HL-60 (cell line): ENCODE data around the gene ADAMTS2.

Experiments
- DNase-seq, 2 experiments: peaks; one replicate each; pipeline ENCODE4 v3.0.0-alpha.2; 2010 to 2020; ENCODE audit warnings: low read depth in 1 of 2, low spot score in 1 of 2
- H3K27ac ChIP-seq: fragments of 250-450 bp; sonication (Bioruptor Pico); replicated peaks from 2 replicates; pipeline ENCODE4 v1.5.1; 2020; ENCODE audit warnings: mild to moderate bottlenecking, moderate library complexity
- H3K27me3 ChIP-seq: fragments of 250-450 bp; sonication (Bioruptor Pico); 2 replicates; pipeline ENCODE4 v1.5.1; 2021; ENCODE audit warnings: mild to moderate bottlenecking, moderate library complexity; ENCODE audit not compliant: insufficient read depth, poor library complexity, severe bottlenecking
- H3K4me3 ChIP-seq: replicated peaks from 2 replicates; pipeline ENCODE4 v1.5.1; 2011; ENCODE audit warnings: mild to moderate bottlenecking, control low read depth, low read length; ENCODE audit not compliant: insufficient read depth
- GABPA ChIP-seq: IDR thresholded peaks from 2 replicates; pipeline ENCODE4 v1.6.1; 2012; ENCODE audit warnings: low read depth
- POLR2AphosphoS5 ChIP-seq: IDR thresholded peaks from 2 replicates; pipeline ENCODE4 v1.6.1; 2012; ENCODE audit warnings: low read depth
- SPI1 ChIP-seq: IDR thresholded peaks from 2 replicates; pipeline ENCODE4 v1.6.1; 2012; ENCODE audit warnings: low read depth, mild to moderate bottlenecking, borderline replicate concordance
- TF ChIP-seq, protein P1 (sequence below): IDR thresholded peaks from 2 replicates; pipeline ENCODE4 v1.6.1; 2012; ENCODE audit warnings: low read depth; ENCODE audit not compliant: insufficient replicate concordance
- TF ChIP-seq, protein P2 (sequence below): IDR thresholded peaks from one replicate; pipeline ENCODE4 v1.5.1; 2011; ENCODE audit warnings: low read length, control low read depth, inconsistent platforms; ENCODE audit not compliant: insufficient read depth

The ADAMTS2 gene

DNA sequence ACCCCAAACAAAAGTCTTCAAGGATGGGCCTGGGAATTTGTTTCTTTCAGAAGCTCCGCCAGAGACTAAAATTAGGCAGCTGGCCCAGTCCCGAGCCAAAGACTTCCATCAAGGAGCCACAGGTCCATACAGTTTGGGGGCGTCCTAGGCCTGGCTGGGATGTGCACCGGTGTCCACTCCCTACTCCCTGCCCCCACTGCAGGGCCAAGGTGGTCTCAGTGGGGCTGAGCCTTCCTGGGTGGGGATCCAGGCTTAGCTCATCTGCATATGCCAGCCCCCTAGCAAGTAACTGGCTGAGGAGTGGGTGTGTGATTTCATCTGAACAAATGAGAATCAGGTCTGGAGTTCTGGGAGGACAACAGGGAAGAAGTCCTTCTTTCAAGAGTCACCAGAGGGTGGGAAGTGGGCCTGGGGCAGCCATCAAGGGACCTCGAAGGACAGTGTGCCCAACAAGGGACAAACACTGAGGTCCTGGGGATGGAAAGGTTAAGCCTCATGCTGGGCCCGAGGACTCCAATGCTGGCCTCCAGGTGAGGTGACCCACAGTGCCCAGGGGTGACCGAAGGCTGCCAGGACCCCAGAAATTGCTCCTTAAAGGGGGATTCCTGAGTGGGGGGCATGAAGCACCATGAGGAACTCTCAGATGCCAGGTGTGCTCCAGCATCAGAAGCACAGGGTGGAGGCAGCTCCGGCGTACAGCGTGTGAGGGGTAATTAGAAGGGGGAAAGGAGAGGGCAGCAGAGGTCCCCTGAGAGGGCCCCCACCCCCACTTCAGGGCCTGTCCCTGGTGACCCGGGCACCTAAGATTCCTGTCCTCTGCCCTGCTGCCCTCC is 193.8 kb downstream of the ADAMTS2 start:
- TF ChIP-seq, protein P1, sequence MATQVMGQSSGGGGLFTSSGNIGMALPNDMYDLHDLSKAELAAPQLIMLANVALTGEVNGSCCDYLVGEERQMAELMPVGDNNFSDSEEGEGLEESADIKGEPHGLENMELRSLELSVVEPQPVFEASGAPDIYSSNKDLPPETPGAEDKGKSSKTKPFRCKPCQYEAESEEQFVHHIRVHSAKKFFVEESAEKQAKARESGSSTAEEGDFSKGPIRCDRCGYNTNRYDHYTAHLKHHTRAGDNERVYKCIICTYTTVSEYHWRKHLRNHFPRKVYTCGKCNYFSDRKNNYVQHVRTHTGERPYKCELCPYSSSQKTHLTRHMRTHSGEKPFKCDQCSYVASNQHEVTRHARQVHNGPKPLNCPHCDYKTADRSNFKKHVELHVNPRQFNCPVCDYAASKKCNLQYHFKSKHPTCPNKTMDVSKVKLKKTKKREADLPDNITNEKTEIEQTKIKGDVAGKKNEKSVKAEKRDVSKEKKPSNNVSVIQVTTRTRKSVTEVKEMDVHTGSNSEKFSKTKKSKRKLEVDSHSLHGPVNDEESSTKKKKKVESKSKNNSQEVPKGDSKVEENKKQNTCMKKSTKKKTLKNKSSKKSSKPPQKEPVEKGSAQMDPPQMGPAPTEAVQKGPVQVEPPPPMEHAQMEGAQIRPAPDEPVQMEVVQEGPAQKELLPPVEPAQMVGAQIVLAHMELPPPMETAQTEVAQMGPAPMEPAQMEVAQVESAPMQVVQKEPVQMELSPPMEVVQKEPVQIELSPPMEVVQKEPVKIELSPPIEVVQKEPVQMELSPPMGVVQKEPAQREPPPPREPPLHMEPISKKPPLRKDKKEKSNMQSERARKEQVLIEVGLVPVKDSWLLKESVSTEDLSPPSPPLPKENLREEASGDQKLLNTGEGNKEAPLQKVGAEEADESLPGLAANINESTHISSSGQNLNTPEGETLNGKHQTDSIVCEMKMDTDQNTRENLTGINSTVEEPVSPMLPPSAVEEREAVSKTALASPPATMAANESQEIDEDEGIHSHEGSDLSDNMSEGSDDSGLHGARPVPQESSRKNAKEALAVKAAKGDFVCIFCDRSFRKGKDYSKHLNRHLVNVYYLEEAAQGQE, result no peak
- TF ChIP-seq, protein P2, sequence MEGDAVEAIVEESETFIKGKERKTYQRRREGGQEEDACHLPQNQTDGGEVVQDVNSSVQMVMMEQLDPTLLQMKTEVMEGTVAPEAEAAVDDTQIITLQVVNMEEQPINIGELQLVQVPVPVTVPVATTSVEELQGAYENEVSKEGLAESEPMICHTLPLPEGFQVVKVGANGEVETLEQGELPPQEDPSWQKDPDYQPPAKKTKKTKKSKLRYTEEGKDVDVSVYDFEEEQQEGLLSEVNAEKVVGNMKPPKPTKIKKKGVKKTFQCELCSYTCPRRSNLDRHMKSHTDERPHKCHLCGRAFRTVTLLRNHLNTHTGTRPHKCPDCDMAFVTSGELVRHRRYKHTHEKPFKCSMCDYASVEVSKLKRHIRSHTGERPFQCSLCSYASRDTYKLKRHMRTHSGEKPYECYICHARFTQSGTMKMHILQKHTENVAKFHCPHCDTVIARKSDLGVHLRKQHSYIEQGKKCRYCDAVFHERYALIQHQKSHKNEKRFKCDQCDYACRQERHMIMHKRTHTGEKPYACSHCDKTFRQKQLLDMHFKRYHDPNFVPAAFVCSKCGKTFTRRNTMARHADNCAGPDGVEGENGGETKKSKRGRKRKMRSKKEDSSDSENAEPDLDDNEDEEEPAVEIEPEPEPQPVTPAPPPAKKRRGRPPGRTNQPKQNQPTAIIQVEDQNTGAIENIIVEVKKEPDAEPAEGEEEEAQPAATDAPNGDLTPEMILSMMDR, result no peak
- no peak for TF ChIP-seq GABPA
- TF ChIP-seq POLR2AphosphoS5, result no peak
- TF ChIP-seq SPI1, result no peak
- no peak overlapping the region for H3K4me3 ChIP-seq
- no peak overlapping the region for H3K27ac ChIP-seq
- no peaks in the 10 kb centered on the region for H3K27me3 ChIP-seq
- no peak for DNase-seq

DNA sequence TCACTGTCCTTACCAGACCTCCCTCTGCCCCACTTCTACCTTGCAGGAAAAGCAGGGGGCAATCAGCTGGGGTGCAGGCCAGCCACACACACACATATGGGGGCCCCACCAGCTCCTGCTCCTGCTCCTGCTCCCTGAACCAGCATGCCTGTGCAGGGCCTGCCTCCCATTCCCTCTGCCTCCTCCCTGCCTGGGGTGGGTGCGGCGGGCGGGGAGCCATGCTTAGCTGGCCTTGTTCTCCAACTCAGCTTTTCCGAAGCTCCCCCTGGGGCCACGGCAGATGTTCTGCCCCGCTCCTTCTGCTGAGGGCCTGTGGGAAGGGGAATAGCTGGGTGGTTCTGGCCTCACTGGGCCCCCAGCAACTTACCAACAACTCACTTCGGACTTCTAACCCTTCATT is 195.2 kb downstream of the ADAMTS2 start:
- DNase-seq, result no peak
- Histone ChIP-seq H3K27me3 (no peaks in the 10 kb centered on the region), H3K4me3 (no peak overlapping the region), H3K27ac (no peak overlapping the region)
- TF ChIP-seq, protein P2, result no peak
- no peak for TF ChIP-seq POLR2AphosphoS5
- TF ChIP-seq, protein P1, result no peak
- TF ChIP-seq GABPA, result no peak
- no peak for TF ChIP-seq SPI1

GRCh38 chr5:179149278-179149677 is 196.0 kb downstream of the ADAMTS2 start:
- no peaks in the 10 kb centered on the region for H3K27me3 ChIP-seq
- no peak overlapping the region for H3K4me3 ChIP-seq
- no peak overlapping the region for H3K27ac ChIP-seq
- TF ChIP-seq, protein P2, result no peak
- no peak for TF ChIP-seq SPI1
- no peak for TF ChIP-seq POLR2AphosphoS5
- TF ChIP-seq GABPA, result no peak
- no peak for DNase-seq
